HepG2 (cell line): ENCODE measurements around the gene GYPC. TPM values are rescaled to one million over a fixed set of nuclear protein-coding genes. Genes with fewer than 3 reads are reported as not detected.
A peak's percentile ranks its signal among the peaks of the same experiment; 100 is the strongest.

Experiments
- ATAC-seq: fragments of 200-7000 bp; cut with Tn5 transposase; 3 replicates; pipeline ENCODE4 v1.9.1; 2020; ENCODE audit warnings: mild to moderate bottlenecking, moderate library complexity
- BruUV-seq: library from RNA; stranded (reverse); fragments of 400-500 nt; replicated peaks from 2 replicates; lab custom pipeline; 2021; lab: Mats Ljungman, UMichigan
- CTCF ChIA-PET: fragments of 300-600 bp; formaldehyde crosslinking; extraction: SDS; loops from one replicate; lab custom pipeline; 2021; ENCODE audit warnings: low total read pairs, inconsistent platforms, low intra/inter-chr PET ratio; lab: Yijun Ruan, JAX
- POLR2A ChIA-PET: fragments of 350-600 bp; sonication (Branson Sonifier 250); formaldehyde crosslinking; loops from one replicate; lab custom pipeline; 2020; ENCODE audit warnings: antibody characterized with exemption, inconsistent platforms; lab: Yijun Ruan, JAX
- DNase-seq: peaks from one replicate; pipeline ENCODE4 v3.0.0-alpha.2; 2015; ENCODE audit warnings: low spot score
- FAIRE-seq: peaks from 3 replicates; lab custom pipeline; 2011; peaks lifted over from hg19 to GRCh38; lab: Jason Lieb, UNC
- H2AFZ ChIP-seq: one replicate; pipeline ENCODE4 v1.6.1; 2011; ENCODE audit warnings: low read length, inconsistent platforms
- H3K27ac ChIP-seq: fragments of 300-600 bp; 3 replicates; pipeline ENCODE4 v1.8.0; 2011; ENCODE audit warnings: mixed run types, mild to moderate bottlenecking, mixed read lengths, low read length, inconsistent platforms; ENCODE audit not compliant: insufficient read depth; ENCODE audit errors: extremely low read length
- H3K27me3 ChIP-seq, 2 experiments: fragments of 200-600 bp in 1 of 2; 2 replicates in 1 of 2; 3 replicates in 1 of 2; pipeline versions ENCODE4 v1.6.0 to v1.8.0; 2011; ENCODE audit warnings: low read length in 2 of 2, mild to moderate bottlenecking in 2 of 2, moderate library complexity in 2 of 2, inconsistent platforms in 1 of 2; ENCODE audit not compliant: insufficient read depth in 2 of 2, control insufficient read depth in 1 of 2
- H3K36me3 ChIP-seq, 2 experiments: fragments of 200-600 bp in 1 of 2; replicated peaks in 1 of 2; 2 replicates in 1 of 2; 3 replicates in 1 of 2; pipeline versions ENCODE4 v1.5.1 to v1.8.0; 2011; ENCODE audit warnings: low read length in 2 of 2, inconsistent platforms in 1 of 2; ENCODE audit not compliant: insufficient read depth in 2 of 2, control insufficient read depth in 1 of 2
- H3K4me1 ChIP-seq: 2 replicates; pipeline ENCODE4 v1.5.1; 2012; ENCODE audit warnings: low read length, inconsistent platforms; ENCODE audit not compliant: insufficient read depth
- H3K4me2 ChIP-seq: 2 replicates; pipeline ENCODE4 v1.6.0; 2011; ENCODE audit warnings: low read depth, low read length, inconsistent platforms
- H3K4me3 ChIP-seq, 3 experiments: fragments of 200-600 bp in 1 of 3; sonication (generic), shearing (Covaris generic) in 1 of 3; replicated peaks in 1 of 3; 2 replicates each; pipeline ENCODE4 v1.5.1; 2011 to 2016; ENCODE audit warnings: low read length in 3 of 3, inconsistent platforms in 2 of 3, low read depth in 2 of 3, mild to moderate bottlenecking in 2 of 3, control low read depth in 1 of 3, mixed read lengths in 1 of 3; ENCODE audit not compliant: insufficient read depth in 1 of 3
- H3K79me2 ChIP-seq: one replicate; pipeline ENCODE4 v1.6.1; 2011; ENCODE audit warnings: low read length, inconsistent platforms; ENCODE audit not compliant: insufficient read depth
- H3K9ac ChIP-seq: 2 replicates; pipeline ENCODE4 v1.6.0; 2011; ENCODE audit warnings: mild to moderate bottlenecking, low read depth, low read length, inconsistent platforms; ENCODE audit not compliant: insufficient read depth
- H3K9me3 ChIP-seq: 2 replicates; pipeline ENCODE4 v1.5.1; 2012; ENCODE audit warnings: mild to moderate bottlenecking, low read length
- H4K20me1 ChIP-seq: 2 replicates; pipeline ENCODE4 v1.6.0; 2011; ENCODE audit warnings: inconsistent platforms, mild to moderate bottlenecking, low read length, moderate library complexity; ENCODE audit not compliant: insufficient read depth
- GPN1 ChIP-seq: sonication (generic); formaldehyde crosslinking; IDR thresholded peaks from 2 replicates; pipeline ENCODE4 v1.5.1; 2020; ENCODE audit warnings: missing genetic modification reagents, borderline replicate concordance
- ZNF10 ChIP-seq: sonication (generic); formaldehyde crosslinking; IDR thresholded peaks from 2 replicates; pipeline ENCODE4 v1.4.0; 2020; ENCODE audit warnings: mild to moderate bottlenecking, low read depth, missing genetic modification reagents, borderline replicate concordance
- ZNF629 ChIP-seq: sonication (generic); formaldehyde crosslinking; conservative IDR thresholded peaks from 2 replicates; pipeline ENCODE4 v1.5.0; 2020; ENCODE audit warnings: missing genetic modification reagents
- ZNF768 ChIP-seq: sonication (generic); formaldehyde crosslinking; IDR thresholded peaks from 2 replicates; pipeline ENCODE4 v1.4.0; 2020; ENCODE audit warnings: missing genetic modification reagents
- WGBS: methylation state at CpG from one replicate; pipeline ENCODE4 v1.1.6; 2017; ENCODE audit warnings: low lambda C conversion rate; 5-methylcytosine and 5-hydroxymethylcytosine counted together
- in situ Hi-C: cut with HindIII; loops from 2 replicates; pipeline ENCODE4 v1.10.0; 2017; ENCODE audit warnings: low pct_unique_long_range_greater_than_20kb; ENCODE audit not compliant: extremely low pct_ligation_motif_present
- intact Hi-C: fragments of 100-400 bp; cut with micrococcal nuclease; formaldehyde crosslinking; loops from one replicate; pipeline ENCODE4 v1.10.0; 2022; ENCODE audit not compliant: unreplicated experiment
- polyA plus RNA-seq, 8 experiments: library from polyadenylated mRNA; depleted of rRNA in 3 of 8; stranded (reverse) in 7 of 8; unstranded in 1 of 8; fragments of >200 nt; fragmentation: Illumina TruSeq in 4 of 8; extraction: Trizol in 4 of 8; gene quantifications; 2 replicates each; pipeline versions ENCODE4 v1.2.1 to v1.2.3, GENCODE V29; 2011 to 2016; ENCODE audit warnings: low read depth in 4 of 8, missing spikeins in 1 of 8, mixed read lengths in 1 of 8; ENCODE audit not compliant: insufficient read depth in 1 of 8
- total RNA-seq, 5 experiments: library from RNA; depleted of rRNA; stranded (reverse); fragments of >200 nt; fragmentation: Illumina TruSeq; extraction: Trizol; gene quantifications; 2 replicates each; pipeline ENCODE4 v1.2.3, GENCODE V29; 2016; ENCODE audit warnings: low read depth in 1 of 5

GYPC gene
- total and polyA plus RNA-seq, 2 of the 13 experiments (the other 11 are each of a cell fraction or from before 2014, with no cell fraction given): not detected

DNA sequence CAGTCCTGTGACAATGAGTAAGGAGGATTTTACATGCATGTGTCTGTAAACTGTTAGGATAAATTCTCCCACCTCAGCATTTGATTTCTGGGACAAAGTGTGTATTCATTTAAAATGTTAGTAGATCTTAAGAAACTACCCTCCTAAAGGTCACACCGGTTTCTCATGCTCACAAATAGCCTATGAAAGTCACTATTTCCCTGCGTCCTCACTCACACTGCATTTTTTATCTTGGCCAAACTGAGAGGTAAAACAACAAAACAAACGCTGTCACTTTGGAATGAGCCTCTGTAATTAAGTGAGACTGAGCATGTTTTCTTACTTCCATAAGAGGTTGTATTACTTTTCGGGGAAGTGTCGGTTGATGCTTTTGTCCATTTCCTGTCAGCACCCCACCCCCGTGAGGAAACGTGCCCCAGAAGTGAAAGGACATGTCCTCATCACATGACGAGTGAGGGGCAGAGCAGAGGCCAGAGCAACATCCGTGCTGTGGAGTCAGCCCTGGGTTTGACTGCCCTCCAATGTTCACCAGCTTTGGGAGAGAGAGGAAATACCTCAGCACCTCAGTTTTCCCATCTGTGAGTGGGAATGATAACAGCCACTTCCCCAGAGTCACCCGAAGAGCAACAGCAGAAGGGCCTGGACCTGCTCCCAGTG lies 3.1 kb downstream of the GYPC start:
- no TSS peak for BruUV-seq
- Histone ChIP-seq H2AFZ (no peak overlapping the region), H3K4me3 (no peak overlapping the region), H3K4me1 (no peaks in the 10 kb centered on the region), H4K20me1 (no peaks in the 10 kb centered on the region), H3K9me3 (no peaks in the 10 kb centered on the region), H3K27ac (no peak overlapping the region), H3K79me2 (no peaks in the 10 kb centered on the region), H3K9ac (no peak overlapping the region), H3K27me3 (peaks cover 6 to 58% of the 10 kb centered on the region in 2 experiments), H3K36me3 (no peaks in the 10 kb centered on the region), H3K4me2 (no peak overlapping the region)
- POLR2A ChIA-PET: no interaction called here
- CTCF ChIA-PET: no interaction called here
- in situ Hi-C loops (no loop called here), intact Hi-C loops (no loop called here)
- WGBS: 31% methylated on average over 10 of the region's 10 CpGs
- FAIRE-seq (no peak), ATAC-seq (no peak), DNase-seq (no peak)
- TF ChIP-seq ZNF629 (CRISPR knock-in tag) (peak; percentile 50), ZNF10 (CRISPR knock-in tag) (no peak)

DNA sequence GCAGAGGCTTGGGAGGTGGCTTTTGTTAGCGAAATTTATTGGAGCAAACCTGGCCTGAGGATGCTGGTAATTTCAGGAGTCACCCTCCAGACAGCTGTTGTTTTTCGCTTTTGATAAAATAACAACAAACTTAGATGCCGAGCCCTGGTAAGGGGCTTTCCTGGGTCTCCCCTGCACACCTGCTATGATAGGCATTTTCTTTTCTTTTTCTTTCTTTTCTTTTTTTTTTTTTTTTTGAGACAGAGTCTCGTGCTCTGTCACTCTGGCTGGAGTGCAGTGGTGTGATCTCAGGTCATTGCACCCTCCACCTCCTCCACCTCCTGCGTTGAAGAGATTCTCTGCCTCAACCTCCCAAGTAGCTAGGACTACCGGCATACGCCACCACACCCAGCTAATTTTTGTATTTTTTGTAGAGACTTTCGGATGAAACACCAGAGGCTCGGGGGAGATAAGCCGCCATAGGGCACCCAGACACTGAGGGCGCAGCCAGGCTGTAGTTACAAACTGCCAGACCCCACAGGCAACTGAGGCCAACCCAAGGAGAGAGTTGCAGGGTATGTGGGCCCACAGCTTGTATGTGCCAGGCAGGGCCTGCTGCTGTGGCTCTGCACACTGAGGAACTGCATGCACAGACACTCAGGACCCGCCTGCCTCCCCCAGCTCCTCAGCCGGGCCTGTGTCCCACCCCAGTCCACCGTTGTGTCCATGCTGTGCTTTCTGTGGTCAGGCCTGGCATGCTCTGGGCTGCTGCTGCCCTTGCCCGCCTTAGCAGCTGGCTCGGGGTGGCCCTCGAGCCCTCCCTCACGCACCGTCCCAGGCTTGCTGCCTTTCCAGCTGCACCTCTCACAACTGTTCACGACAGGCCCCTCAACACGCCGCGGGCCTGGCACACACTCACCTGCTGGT lies 3.9 kb downstream of the GYPC start:
- in situ Hi-C loops (no loop called here), intact Hi-C loops (no loop called here)
- BruUV-seq: no TSS peak
- Histone ChIP-seq H3K27ac (no peak overlapping the region), H3K27me3 (peaks cover 6 to 64% of the 10 kb centered on the region in 2 experiments), H2AFZ (no peak overlapping the region), H3K4me2 (no peak overlapping the region), H3K4me1 (no peaks in the 10 kb centered on the region), H4K20me1 (no peaks in the 10 kb centered on the region), H3K4me3 (no peak overlapping the region), H3K36me3 (no peaks in the 10 kb centered on the region), H3K9ac (no peak overlapping the region), H3K9me3 (no peaks in the 10 kb centered on the region), H3K79me2 (no peaks in the 10 kb centered on the region)
- ChIA-PET POLR2A (no interaction called here), CTCF (no interaction called here)
- no peak for DNase-seq
- ATAC-seq: no peak
- TF ChIP-seq ZNF768 (CRISPR knock-in tag): 0 out of 2 replicates have a peak, but pooled peaks have one; percentile 13
- no peak for TF ChIP-seq GPN1
- FAIRE-seq: no peak
- 27% methylated on average over 19 of the region's 23 CpGs for WGBS
